Measurements from ENCODE around the gene POLRMT. TPM values are rescaled to one million over a fixed set of nuclear protein-coding genes. Genes with fewer than 3 reads are reported as not detected.

POLRMT gene
- total RNA-seq, 6 donors from 2014 or later: 26.7 to 86.5 (median 50.9) TPM

- peak in 1 of 2 donors; percentile 51 for DNase-seq
- H3K27ac ChIP-seq: peak overlapping the region; percentile 87 to 93 (median 89)
- WGBS, 2 donors: 12 to 14% methylated on average over 18 to 31 of the region's 31 CpGs
- peaks cover 57 to 80% (median 63%) of the 10 kb centered on the region in 4 donors for H3K4me1 ChIP-seq
- H3K9me3 ChIP-seq: no peaks in the 10 kb centered on the region
- H3K4me3 ChIP-seq: peak overlapping the region; percentile 97 to 99 (median 98)
- H3K36me3 ChIP-seq: peaks cover 0 to 9% (median 4%) of the 10 kb centered on the region in 4 donors
- ATAC-seq (ENCODE audit: low FRiP score in 2 of 2): peak in 1 of 2 donors; percentile 7
- H3K27me3 ChIP-seq: no peaks in the 10 kb centered on the region
- TF ChIP-seq POLR2AphosphoS5 (IDR thresholded peaks at IDR 0.05) (peak in 1 of 2 donors; percentile 23), POLR2A (IDR thresholded peaks at IDR 0.05) (no peak)
These were observed 28.3 kb upstream of the POLRMT start for GRCh38 chr19:661427-662196.

GRCh38 chr19:660793-661426 is 27.6 kb upstream of the POLRMT start:
- Histone ChIP-seq H3K4me3 (peak overlapping the region in 3 of 4 donors; percentile 97 to 99 (median 97)), H3K4me1 (peaks cover 57 to 87% (median 63%) of the 10 kb centered on the region in 4 donors), H3K36me3 (peaks cover 0 to 11% (median 4%) of the 10 kb centered on the region in 4 donors), H3K27me3 (no peaks in the 10 kb centered on the region), H3K27ac (peak overlapping the region; percentile 87 to 93 (median 89)), H3K9me3 (no peaks in the 10 kb centered on the region)
- TF ChIP-seq CTCF (IDR thresholded peaks at IDR 0.05) (peak in 1 of 6 experiments; percentile 7), POLR2AphosphoS5 (IDR thresholded peaks at IDR 0.05) (no peak)
- 38 to 52% methylated on average over 5 to 14 of the region's 20 CpGs for WGBS, 2 donors
- ATAC-seq (ENCODE audit: low FRiP score in 2 of 2) (no peak), DNase-seq (peak in 1 of 2 donors; percentile 72)

- Histone ChIP-seq H3K4me1 (peaks cover 47 to 79% (median 53%) of the 10 kb centered on the region in 4 donors), H3K9me3 (no peaks in the 10 kb centered on the region), H3K27ac (peak overlapping the region; percentile 60 to 93 (median 88)), H3K4me3 (peak overlapping the region in 1 of 4 donors; percentile 19), H3K27me3 (no peaks in the 10 kb centered on the region), H3K36me3 (peaks cover 0 to 19% (median 4%) of the 10 kb centered on the region in 4 donors)
- 58 to 63% methylated on average over 33 to 44 of the region's 50 CpGs for WGBS, 2 donors
- TF ChIP-seq CTCF (IDR thresholded peaks at IDR 0.05): no peak
- TF ChIP-seq POLR2AphosphoS5 (IDR thresholded peaks at IDR 0.05): no peak
- TF ChIP-seq EP300 (IDR thresholded peaks at IDR 0.05): no peak
- no peak for TF ChIP-seq POLR2A (IDR thresholded peaks at IDR 0.05)
- peak in 1 of 2 donors; percentile 85 for DNase-seq
- peak in 1 of 2 donors; percentile 17 for ATAC-seq (ENCODE audit: low FRiP score in 2 of 2)
These were observed 25.8 kb upstream of the POLRMT start for GRCh38 chr19:658916-659839.

- Histone ChIP-seq H3K27me3 (no peaks in the 10 kb centered on the region), H3K4me1 (peaks cover 38 to 70% (median 46%) of the 10 kb centered on the region in 4 donors), H3K27ac (peak overlapping the region; percentile 18 to 93 (median 74)), H3K36me3 (peaks cover 2 to 28% (median 12%) of the 10 kb centered on the region in 4 donors), H3K9me3 (no peaks in the 10 kb centered on the region), H3K4me3 (no peak overlapping the region)
- peak in 1 of 2 donors; percentile 80 for DNase-seq
- no peak for TF ChIP-seq POLR2AphosphoS5 (IDR thresholded peaks at IDR 0.05)
- TF ChIP-seq EP300 (IDR thresholded peaks at IDR 0.05): no peak
- TF ChIP-seq POLR2A (IDR thresholded peaks at IDR 0.05): no peak
- TF ChIP-seq CTCF (IDR thresholded peaks at IDR 0.05): no peak
- ATAC-seq (ENCODE audit: low FRiP score in 2 of 2): no peak
- WGBS, 2 donors: 83% methylated on average over 18 to 27 of the region's 33 CpGs
These were observed 24.9 kb upstream of the POLRMT start for GRCh38 chr19:658059-658839.
